DMS114 treated with DMSO at 0.1 percent for 48 hours (cell line): ENCODE data around the gene SHISA9.

Experiments
- DNase-seq: peaks from one replicate; lab custom pipeline; 2025; ENCODE audit not compliant: unreplicated experiment; lab: John Stamatoyannopoulos, UW

Gene SHISA9

DNA sequence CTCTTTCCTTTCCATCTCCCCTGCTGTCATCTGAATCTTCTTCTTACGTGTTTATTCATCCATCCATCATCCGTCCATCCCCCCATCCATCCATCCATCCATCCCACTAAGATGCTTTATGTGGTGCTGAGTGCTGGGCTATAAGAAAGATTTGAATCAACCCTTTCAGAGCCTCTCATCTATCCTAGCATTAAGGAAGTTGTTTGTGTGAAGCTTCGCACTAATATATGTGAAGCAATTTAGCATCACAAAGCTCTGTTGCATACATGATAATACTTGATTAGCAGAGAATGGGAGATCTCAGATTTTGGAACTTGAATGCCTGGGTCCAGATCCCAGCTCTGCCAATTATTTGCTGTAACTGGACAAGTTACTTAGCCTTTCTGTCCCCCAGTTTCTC, 255.7 kb downstream of the SHISA9 start:
- no peak for DNase-seq

DNA sequence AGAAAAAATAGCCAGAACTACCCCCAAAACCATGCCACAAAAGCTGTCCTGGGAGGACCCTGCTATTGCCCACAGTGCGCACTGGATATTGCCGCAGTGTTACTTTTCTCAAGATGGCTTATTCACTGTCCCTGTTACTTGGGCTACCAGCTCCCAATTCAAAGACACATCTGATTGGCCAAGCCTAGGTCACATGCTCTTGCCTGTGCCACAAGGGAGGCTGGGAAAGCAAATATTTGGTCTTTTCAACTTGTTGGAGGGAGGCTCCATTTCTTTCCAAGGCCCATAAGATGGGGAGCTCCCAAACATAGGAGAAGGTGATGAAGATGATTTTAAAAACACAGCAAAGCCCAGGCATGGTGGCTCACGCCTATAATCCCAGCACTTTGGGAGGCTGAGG, 257.0 kb downstream of the SHISA9 start:
- no peak for DNase-seq

DNA sequence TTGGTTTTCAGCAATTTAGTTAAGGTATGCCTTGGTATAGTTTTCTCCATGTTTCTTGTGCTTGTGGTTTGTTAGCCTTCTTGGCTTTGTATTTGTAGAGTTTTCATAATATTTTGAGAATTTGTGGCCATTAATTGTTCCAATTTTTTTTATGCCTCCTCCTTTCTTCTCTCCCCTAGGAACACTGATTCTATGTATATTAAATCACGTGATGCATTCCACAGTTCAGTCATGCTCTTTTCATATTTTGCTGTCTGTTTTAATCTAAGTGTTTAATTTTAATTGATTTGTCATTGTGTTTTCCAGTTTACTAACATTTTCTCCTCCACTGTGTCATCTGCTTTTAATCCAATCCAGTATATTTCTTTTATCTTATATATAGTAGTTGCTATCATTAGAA, 263.6 kb downstream of the SHISA9 start:
- DNase-seq: no peak

- no peak for DNase-seq
Measured at GRCh38 chr16:13168091-13168572, 266.7 kb downstream of the SHISA9 start.

- no peak for DNase-seq
Measured at GRCh38 chr16:13171313-13171712, 269.9 kb downstream of the SHISA9 start.

GRCh38 chr16:13176711-13177110, 275.3 kb downstream of the SHISA9 start:
- no peak for DNase-seq

GRCh38 chr16:13178318-13178717, 276.9 kb downstream of the SHISA9 start:
- no peak for DNase-seq

DNA sequence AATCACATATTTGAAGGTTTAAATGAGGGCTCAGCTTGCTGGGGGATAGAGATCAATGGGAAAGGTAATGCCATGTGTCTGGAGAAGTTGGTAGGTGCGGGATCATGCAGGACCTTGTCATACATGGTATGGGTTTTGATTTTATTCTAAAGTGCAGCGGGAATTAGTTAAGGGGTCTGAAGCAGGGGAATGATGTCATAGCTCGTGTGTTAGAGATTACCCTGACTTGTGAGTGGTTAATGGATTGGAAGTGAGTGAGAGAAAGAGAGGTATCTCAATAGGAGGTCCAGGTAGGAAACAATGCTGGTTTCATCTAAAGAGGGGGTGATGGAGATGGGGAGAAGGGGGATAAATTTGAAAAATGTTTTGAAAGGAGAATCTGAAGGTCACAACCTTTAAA, 280.0 kb downstream of the SHISA9 start:
- DNase-seq: no peak

GRCh38 chr16:13186813-13187212, 285.4 kb downstream of the SHISA9 start:
- no peak for DNase-seq

DNA sequence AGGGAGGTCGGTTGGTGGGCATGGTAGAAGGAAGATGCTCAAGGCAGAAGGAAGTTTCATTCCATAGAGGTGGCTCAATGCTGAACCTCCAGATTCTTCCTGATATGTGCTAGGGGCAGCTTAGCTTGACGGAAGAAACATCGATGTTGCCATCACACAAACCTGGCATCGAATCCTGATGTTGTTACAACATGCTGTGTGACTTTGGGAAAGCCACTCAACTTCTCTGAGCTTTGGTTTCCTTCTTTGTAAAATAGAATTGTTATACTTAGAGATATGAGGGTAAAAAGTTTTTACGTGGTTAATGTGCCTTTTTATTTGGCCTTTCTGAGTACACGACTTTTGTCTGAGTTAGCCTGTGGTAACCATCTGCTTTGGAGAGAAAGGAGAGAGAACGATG, 287.9 kb downstream of the SHISA9 start:
- no peak for DNase-seq

DNA sequence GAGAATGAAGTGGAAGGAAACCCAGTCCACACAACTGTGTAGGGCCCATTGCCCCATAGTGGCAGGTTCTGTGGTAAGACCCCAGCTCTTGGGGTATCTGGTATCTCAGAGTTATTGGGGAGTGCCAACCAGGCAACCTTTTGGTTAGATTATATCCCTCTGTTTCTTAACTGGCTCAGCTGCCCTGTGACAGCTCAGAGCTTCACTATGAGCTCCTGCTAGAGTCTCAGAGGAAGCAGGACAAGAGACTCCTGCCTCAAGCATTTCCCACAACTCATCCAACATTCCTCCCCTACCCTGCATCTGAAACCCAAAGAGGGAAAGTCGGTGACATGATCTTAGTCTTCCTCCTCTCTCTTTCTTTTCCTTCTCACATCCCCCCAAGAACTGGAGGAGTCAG, 292.3 kb downstream of the SHISA9 start:
- no peak for DNase-seq

DNA sequence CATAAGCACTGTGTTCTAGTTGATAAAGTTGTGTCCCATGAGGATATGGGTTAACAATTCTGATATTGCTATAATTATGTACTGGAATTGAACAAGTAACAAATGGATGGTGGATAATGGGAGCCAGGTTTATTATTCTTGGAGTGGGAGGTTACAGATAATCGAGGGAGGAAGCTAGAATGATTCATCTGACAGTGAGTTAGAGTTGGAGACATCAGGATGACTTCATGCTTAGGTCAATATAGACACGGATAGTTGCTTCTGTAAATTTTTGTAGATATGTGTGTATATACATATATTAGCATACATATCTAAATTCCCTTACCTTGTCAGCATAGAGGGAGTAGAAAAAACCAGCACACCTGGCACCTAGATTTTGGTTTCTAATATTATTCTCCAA, 293.4 kb downstream of the SHISA9 start:
- no peak for DNase-seq

DNA sequence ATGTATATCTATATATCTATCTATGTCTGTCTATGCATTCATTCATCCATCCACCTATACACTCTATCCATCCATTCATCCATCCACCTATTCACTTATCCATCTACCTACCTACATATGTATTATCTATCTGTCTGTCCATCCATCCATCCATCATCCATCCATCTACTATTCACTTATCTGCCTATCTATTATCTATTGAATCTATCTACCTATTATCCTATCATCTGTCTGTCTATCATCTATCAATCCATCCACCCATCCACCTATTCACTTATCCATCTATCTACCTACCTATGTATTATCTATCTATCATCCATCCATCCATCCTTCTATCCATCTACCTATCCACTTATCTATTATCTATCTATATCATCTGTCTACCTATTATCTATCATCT, 302.3 kb downstream of the SHISA9 start:
- DNase-seq: no peak

- no peak for DNase-seq
Measured at GRCh38 chr16:13205352-13205751, 304.0 kb downstream of the SHISA9 start.

DNA sequence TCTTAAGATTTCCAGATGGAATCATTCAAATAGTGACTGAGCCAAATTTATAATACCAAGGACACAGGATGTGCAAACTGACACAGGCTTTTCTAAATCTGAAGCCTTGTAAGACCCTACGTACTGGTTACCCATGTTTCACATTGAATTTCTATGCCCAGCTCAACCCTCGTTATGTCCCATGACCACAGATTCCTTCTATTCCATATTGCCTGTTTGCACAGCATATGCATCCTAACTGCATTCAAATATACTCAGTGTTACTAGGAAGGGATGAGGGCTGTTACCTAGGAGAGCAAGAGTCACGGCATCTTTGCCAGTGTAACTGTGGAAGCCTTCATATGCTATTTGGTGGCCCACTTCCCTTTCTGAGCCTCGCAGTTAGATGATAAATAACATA, 305.2 kb downstream of the SHISA9 start:
- no peak for DNase-seq

DNA sequence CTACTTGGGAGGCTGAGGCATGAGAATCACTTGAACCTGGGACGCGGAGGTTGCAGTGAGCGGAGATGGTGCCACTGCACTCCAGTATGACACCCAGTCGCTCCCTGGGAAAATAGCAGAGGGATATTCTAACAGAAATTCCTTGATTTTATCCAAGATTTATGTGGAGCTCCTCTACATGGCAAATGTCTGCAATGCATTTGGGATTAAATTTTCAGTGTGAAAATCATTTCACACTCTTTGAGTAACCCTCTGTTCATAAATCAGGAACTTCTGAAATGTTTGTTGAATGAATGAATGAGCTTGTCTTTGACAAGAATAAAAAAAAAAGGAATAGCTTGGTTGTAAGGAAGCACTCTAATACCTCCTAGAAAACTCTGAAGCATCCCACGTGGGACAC, 305.8 kb downstream of the SHISA9 start:
- DNase-seq: no peak

DNA sequence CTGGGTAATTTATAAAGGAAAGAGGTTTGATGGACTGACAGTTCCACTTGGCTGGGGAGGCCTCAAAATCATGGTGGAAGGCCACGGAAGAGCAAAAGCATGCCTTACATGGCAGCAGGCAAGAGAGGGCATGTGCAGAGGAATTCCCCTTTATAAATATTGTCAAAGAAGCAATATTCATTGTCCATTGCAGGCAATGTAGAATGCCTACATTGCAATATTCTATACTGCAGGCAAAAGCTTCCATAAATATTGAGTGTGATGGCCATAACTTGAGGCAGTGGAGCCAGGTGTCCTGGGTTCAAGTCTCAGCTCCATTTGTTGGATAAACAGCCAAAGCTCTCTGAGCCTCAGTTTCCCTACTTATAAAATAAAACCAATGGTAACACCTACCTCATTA, 322.3 kb downstream of the SHISA9 start:
- DNase-seq: no peak

GRCh38 chr16:13229039-13229438, 327.6 kb downstream of the SHISA9 start:
- DNase-seq: no peak

GRCh38 chr16:13231365-13231764, 330.0 kb downstream of the SHISA9 start:
- DNase-seq: no peak

DNA sequence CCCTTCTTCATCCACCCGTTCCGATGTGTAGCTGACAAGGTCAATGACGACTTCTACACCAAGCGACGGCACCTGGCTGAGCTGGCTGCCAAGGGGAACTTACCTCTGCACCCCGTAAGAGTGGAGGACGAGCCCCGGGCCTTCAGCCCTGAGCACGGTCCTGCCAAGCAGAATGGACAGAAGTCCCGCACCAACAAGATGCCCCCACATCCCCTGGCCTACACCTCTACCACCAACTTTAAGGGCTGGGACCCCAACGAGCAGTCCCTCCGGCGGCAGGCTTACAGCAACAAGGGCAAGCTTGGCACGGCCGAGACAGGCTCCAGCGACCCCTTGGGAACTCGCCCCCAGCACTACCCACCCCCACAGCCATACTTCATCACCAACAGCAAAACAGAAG, 333.6 kb downstream of the SHISA9 start:
- DNase-seq: no peak

DNA sequence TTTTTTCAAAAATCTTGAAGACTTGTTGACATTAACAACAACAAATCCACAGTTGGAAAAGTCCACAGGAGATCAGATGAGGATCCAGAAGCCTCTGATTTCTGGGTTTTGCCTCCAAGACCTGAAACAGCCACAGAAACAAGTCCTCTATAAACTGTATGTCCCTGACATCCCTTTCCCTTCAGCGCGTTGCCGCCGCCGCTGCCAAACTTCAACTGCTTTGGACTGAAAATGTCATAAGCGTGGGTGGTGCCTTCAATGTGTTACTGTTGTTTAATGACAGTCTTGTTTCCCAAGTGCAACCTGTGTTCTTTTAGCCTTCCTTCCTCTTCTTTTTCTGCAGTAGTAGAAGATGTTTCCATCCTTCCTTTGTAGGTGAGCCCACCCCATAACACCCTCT, 334.9 kb downstream of the SHISA9 start:
- no peak for DNase-seq

DNA sequence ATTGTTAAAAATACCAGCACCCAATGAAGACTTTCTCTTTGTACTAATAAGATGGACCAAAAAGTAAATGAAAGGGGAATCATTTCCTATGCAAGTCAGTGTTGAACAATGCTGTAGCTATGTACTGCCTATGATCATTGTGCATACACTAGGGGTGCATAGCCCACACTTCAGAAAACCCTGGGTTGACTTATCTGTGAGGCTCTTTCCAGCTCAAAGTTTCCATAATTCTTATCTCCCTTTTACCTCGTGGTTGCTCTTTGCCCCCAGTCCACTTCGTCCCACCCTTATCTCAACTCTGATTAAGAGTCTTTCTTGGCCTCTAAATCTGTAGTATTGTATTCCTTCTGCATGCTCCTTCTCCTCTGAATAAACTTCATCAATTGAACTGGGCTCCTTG, 336.8 kb downstream of the SHISA9 start:
- DNase-seq: no peak

DNA sequence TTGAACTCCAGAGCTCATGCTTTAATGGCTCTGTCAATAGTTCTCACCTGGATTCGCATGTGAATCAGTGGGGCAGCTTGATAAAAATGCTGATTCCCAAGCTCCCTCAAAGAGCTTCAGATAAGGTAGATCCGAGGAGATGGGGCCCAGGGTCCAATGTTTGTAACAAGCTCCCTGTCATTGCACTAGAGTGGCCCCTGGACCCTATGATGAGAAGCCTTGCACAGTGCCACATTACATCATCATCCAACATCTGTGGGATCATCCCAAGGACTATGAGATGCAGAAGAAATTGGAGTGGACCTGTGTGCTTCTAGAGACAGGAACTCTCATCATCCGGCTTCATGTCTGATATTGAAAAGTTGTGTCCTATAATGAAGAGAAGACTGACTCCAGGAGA, 340.8 kb downstream of the SHISA9 start:
- DNase-seq: no peak

DNA sequence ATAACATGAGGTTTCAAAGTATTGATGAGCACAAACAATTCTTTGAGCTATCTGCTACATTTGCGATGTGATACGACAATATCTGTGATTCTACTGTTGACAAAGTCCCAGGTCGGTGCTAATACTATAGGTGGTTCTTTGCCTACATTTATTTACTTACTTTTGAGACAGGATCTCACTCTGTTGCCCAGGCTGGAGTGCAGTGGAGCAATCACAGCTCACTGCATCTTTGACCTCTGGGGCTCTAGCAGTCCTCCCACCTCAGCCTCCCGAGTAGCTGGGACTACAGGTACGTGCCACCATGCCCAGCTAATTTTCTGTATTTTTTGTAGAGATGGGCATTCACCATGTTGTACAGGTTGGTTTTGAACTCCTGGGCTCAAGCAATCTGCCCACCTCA, 343.4 kb downstream of the SHISA9 start:
- no peak for DNase-seq
